WTC11 (cell line): ENCODE measurements around the gene GALNT11.

Source experiments
- ATF3 ChIP-seq: sonication (generic); formaldehyde crosslinking; conservative IDR thresholded peaks from 2 replicates; pipeline ENCODE4 v1.8.1; 2022; ENCODE audit warnings: mild to moderate bottlenecking, missing genetic modification reagents
- CREM ChIP-seq: sonication (generic); formaldehyde crosslinking; IDR thresholded peaks from 2 replicates; pipeline ENCODE4 v1.8.1; 2022; ENCODE audit warnings: mild to moderate bottlenecking, missing genetic modification reagents, moderate library complexity
- CTCF ChIP-seq: fragments of 200-600 bp; IDR thresholded peaks from 2 replicates; pipeline ENCODE4 v1.8.0; 2022; ENCODE audit warnings: antibody characterized with exemption
- FOXJ3 ChIP-seq: sonication (generic); formaldehyde crosslinking; IDR thresholded peaks from 2 replicates; pipeline ENCODE4 v1.9.0; 2021; ENCODE audit warnings: missing genetic modification reagents, mild to moderate bottlenecking, borderline replicate concordance
- MXD4 ChIP-seq: fragments of 250-450 bp; sonication (Bioruptor Pico); IDR thresholded peaks from 2 replicates; pipeline ENCODE4 v1.8.0; 2021; ENCODE audit warnings: mild to moderate bottlenecking, moderate library complexity, borderline replicate concordance
- NFE2L1 ChIP-seq: sonication (generic); formaldehyde crosslinking; IDR thresholded peaks from 2 replicates; pipeline ENCODE4 v1.8.1; 2023; ENCODE audit warnings: missing genetic modification reagents
- NR3C1 ChIP-seq: sonication (generic); formaldehyde crosslinking; conservative IDR thresholded peaks from 2 replicates; pipeline ENCODE4 v1.8.1; 2023; ENCODE audit warnings: low read depth, mild to moderate bottlenecking, missing genetic modification reagents
- SMAD4 ChIP-seq: sonication (generic); formaldehyde crosslinking; IDR thresholded peaks from 2 replicates; pipeline ENCODE4 v1.8.0; 2022; ENCODE audit warnings: mild to moderate bottlenecking, missing genetic modification reagents
- TP53 ChIP-seq: sonication (generic); formaldehyde crosslinking; IDR thresholded peaks from 2 replicates; pipeline ENCODE4 v1.8.1; 2023; ENCODE audit warnings: mild to moderate bottlenecking, missing genetic modification reagents

- TF ChIP-seq FOXJ3 (CRISPR knock-in tag) = no peak
- TF ChIP-seq ATF3 (CRISPR knock-in tag) = no peak
- TF ChIP-seq CTCF = no peak
- no peak for TF ChIP-seq MXD4 (CRISPR knock-in tag)
- no peak for TF ChIP-seq NR3C1 (CRISPR knock-in tag)
- no peak for TF ChIP-seq SMAD4 (CRISPR knock-in tag)
- no peak for TF ChIP-seq CREM (CRISPR knock-in tag)
- no peak for TF ChIP-seq TP53 (CRISPR knock-in tag)
- TF ChIP-seq NFE2L1 = no peak
Measured at GRCh38 chr7:152122540-152122939, 97.1 kb downstream of the GALNT11 start.
